RKO (cell line): Measurements from ENCODE around the gene PFDN1.
A peak's percentile ranks its signal among the peaks of the same experiment; 100 is the strongest.
"Not testable (repeated sequence)": the region's sequence is repeated elsewhere in the genome, so short reads cannot be mapped to it uniquely, and the experiment has no call there.

ENCODE experiments used
- DNase-seq: peaks from one replicate; pipeline ENCODE4 v3.0.0-alpha.2; 2016; ENCODE audit warnings: low spot score

Gene PFDN1, protein sequence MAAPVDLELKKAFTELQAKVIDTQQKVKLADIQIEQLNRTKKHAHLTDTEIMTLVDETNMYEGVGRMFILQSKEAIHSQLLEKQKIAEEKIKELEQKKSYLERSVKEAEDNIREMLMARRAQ

DNA sequence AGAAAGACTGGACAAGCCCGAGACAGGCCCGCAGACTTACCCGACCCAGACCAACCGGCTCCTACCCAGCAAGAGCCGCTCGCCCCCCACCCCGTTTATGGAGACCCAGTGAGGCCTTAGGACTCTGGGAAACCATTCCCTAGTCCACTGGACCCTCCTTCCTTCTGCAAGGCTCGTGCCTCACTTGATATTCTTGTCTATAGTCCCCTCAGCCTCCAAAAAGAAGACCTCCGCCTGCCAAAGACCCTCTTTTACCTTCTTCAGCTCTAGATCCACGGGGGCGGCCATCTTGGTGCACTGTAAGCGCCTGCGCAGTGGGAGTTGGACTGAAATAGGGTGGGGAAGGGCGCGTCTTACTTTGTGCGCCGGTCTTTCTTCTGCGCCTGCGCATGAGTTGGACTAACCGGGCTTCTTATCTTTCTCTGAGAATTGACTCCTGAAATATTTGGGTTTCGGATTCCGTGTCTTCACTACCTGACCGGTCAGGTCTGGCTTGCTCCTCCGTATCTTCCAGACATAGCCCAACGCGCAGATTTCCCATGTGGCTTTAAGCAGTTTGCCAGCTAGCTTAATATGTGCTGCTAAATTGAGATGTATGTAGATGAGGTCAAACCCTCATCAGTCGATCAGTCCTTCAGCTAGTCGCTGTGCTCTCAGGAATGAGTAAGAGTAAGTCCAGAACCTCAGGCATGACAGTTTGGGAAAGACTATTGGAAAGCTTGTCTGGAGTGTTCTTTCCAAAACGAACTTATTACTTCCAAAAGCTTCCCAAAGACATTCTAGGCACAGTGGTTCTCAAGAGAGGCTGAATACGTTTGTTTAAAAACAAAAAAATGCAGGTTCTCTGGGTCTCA lies at the start of gene PFDN1:
TSS of gene PFDN1 (minus strand) at position 316 of the 854 bp plus-strand sequence. CDS start at position 288, 28 bp downstream.
- DNase-seq = peak; percentile 98

DNA sequence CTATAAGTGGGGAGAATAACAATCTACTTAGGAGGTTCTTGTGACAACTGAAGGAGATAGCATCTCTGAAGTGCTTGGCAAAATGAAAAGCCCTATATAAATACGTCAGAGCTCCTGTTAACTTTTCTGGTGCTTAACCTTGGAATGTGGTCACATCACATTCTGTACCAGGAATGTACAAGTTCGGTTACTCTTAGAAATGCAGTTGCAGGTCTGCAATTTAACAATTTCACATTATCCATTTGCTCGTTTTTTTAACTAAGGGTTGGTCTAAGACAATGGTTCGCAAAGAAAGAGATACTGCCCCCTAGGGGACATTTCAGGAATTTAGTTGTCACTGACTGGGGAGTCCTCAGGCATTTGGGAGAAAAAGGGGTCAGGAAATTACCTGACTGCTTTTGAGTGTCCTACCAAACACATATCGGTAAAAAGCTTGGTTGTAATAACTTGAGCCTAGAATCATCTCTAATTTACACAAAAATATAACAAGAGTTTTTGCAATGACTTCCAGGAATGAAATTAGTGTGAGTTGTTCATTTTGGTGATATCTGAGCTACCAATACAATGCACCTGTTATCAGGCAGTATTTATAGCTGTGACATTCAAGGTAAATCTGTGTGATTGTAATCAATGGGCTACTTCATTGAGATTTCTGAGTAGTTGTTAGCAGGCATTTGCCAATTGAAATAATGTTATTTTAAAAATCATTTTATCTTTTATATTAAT lies 48.9 kb upstream of the PFDN1 start:
- DNase-seq = peak; percentile 65

DNA sequence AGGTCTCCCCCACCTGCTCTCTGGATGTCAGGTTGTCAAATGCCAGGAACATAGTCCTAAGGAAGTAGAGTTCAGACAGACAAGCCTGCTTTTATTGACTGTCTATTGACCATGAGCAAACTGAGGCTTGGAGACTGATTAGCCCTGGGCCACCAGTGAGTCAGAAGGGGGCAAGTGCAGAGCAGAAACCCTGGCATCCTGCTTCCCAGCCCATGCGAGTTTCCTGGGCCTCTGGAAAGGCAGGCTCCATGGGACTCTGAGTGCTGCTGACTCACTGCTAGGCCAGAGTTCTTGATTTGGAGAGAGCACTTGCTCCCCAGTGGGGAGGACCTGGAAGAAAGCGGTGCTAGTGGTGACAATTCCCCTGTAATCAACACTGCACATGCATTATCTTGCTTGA lies 46.3 kb upstream of the PFDN1 start:
- no peak for DNase-seq

DNA sequence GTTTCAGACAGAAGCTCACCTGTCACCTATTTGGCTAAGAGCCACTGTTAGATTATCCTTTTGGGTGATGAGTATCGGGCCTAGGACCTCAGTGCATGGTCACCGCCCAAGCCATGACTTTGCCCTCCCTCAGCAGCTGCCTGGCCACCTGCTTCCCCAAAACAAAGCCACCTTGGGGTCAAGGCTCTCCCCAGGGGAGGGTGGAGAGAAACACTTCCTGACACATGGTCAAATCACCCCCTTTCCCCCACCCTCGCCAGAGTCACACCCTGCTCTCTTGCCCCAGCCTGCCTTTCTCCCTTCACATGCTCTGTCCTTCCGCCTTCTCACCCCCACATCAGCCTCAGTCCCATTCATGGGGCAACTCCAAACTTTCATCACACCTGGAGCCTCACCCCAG lies 45.2 kb upstream of the PFDN1 start:
- DNase-seq = no peak

DNA sequence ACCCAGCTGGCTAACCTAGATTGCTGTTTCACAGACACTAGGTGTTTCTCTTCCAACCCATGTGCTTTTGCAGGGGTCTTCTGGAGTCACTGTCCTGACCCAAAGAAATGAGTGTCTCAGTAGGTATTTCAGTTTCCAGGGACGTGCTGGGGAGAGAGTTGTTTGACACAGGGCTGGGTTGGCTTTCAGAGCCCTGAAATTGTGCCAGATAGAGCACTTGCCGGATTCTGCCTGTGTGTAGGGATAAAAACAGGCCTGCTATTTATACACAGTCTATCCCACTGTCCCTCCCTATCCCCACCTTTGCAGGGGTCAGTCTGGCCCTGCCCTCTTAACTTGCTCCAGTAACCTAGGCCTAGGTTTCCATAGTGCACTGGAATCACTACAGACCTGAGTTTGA lies 44.5 kb upstream of the PFDN1 start:
- DNase-seq = no peak

DNA sequence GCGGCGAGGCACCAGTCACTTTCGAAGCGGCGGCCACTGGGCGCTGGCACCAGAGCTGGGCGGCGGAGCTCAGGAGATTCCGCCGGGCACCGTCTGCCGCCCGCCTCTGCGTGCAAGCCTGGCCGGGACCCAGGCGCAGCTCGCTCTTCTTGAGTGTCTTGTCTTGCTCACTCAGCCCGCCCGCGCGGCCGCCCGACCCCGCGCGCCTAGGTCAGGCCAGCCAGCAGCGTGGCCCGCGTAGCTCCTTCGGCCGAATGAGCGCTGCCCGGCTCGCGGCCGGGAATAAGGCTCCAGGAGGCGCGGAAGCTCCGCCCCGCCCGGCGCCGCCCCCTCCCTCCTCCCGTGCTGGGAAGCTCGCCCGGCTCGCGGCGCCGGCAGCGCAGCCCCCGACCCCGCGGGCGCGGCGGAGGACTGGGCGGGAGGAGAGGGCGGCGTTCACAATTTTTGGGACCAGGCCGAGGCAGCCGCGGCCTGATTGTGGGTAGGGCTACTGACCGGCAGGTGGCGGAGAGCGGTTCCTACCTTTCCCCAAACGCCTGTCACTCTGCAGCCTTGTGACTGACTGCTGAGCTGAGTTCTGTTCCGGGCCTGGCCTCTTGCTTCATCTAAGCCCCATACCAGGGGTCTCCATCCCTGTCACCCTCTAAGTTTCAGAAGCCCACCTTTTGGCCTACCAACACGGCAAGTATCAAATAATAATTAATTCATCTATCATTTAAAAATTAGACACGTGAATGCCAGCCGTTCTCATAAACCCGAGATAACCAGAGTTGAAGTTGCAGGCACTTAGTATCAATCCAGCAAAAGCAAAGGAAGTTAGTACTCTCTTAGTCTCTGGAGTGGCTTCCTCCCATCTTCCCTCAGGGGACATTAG lies 43.7 kb upstream of the PFDN1 start, which contains the start of gene HBEGF:
TSS of gene HBEGF (minus strand) at position 256 of the 874 bp plus-strand sequence. CDS start 275 bp downstream, outside the sequence.
- DNase-seq = peak; percentile 84

DNA sequence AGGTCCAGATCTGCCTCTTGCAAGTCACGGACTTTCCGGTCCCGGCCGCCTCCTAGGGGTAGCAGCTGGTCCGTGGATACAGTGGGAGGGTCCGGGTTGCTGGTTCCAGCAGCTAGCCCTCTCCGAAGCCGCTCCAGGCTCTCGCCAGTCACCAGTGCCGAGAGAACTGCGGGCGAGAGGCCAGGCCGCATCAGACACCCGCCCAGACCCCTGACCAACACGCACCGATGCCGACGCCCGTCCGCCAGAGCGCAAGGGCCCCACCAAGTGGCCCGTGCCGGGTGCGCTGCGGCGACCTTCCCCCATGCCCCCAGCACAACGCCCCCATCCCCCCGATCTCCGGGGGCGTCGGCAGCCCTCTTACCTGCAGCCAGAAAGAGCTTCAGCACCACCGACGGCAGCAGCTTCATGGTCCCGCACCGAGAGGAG lies 43.0 kb upstream of the PFDN1 start:
- DNase-seq = peak; percentile 71

DNA sequence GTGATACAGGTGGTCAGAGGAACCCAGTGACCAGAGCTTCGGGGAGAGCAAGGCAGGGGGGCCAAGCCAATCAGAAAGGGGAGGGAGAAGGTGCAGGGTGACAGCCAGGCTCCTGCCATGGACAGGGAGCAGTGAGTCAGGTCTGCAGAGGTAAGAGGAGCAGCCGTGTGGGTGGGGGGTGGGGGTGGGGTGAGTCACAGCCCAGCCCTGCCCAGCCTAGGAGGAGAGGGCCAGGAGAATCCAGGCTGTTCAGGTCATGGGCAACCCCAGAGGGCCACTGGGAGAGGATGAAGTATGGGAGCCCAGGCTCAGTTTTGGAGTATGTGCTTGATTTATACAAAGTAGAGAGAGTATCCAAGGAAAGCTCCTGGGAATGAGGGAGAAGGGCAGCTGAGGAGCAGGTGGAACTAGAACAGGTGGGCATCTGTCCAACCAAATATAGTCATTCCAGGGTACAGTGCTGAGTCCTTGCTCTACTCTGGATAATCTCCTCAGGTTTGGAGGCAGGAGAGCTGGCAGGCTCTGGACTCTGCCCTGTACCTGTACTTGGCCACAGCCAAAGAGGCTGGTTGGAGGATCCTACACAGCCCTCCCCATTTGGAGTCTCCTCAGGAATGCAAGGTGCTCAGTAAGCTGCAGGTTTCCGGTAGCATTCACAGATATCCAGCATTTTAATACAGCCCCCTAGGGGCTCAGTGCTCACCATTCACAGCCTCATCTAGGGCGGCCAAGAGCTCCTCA lies 42.0 kb upstream of the PFDN1 start:
- DNase-seq = peak; percentile 52

DNA sequence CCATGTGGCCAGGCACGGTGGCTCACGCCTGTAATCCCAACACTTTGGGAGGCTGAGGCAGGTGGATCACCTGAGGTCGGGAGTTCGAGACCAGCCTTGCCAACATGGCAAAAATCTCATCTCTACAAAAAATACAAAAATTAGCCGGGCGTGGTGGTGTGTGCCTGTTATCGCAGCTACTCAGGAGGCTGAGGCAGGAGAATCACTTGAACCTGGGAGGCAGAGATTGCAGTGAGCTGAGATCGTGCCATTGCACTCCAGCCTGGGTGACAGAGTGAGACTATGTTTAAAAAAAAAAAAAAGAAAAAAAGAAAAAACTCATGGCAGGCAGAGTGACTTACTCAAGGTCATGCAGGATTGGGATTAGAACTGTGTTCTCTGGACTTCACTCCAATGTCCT lies 40.9 kb upstream of the PFDN1 start:
- not testable (repeated sequence) for DNase-seq

DNA sequence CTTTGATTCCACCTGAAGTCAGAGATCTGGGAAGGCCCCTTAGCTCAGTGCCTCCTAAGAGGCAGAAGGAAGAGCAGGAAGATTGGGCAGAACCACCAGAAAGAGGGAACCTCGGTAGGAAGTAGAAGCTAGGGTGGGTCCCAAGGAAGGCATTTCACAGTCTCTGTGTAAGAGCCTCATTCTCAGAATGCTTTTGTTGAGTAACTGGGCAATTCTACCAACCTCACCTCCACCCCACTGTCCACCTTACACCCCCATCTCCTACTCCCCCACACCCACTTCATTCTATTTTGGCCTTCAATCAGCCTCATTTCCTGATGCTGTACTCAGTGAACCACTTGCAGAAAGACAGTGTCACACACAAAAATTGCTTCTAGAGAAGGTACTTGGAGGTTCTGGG lies 40.0 kb upstream of the PFDN1 start:
- DNase-seq = no peak

DNA sequence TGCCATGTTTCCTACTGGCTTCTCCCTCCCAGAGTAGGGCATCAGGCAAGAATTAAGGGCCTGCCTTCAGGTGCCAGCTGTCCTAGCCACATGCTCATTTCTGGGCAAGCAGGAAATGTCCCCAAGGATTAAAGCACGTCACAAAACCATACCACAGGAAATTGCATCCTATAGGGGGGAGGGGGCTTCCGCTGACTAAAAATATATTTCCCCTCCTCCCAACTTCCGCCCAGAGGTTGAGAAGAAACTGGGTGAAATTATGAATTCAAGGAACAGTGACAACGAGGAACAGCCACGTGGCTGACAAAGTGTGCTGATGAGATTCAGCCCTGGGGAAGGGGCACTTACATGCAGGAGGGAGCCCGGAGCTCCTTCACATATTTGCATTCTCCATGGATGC lies 39.4 kb upstream of the PFDN1 start:
- DNase-seq = no peak

DNA sequence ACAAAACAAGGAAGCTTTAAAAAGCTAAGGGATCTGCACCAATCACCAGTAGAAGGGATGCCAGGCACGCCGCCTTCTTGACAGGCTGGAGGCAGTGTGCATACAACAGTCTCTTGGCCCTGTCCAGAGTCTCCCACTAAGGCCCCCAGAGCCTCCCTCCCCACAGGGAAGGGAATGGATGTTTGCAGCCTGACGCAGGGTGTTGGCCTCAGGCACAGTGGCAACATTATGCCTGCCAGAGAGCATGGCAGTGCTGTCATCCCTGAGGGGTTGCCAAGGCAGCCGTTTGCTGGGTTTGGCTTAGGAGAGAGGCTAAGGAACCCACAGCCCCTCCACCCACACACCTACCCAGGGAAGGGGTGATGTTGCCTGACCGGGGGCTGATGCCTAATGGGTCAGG lies 38.7 kb upstream of the PFDN1 start:
- DNase-seq = no peak

DNA sequence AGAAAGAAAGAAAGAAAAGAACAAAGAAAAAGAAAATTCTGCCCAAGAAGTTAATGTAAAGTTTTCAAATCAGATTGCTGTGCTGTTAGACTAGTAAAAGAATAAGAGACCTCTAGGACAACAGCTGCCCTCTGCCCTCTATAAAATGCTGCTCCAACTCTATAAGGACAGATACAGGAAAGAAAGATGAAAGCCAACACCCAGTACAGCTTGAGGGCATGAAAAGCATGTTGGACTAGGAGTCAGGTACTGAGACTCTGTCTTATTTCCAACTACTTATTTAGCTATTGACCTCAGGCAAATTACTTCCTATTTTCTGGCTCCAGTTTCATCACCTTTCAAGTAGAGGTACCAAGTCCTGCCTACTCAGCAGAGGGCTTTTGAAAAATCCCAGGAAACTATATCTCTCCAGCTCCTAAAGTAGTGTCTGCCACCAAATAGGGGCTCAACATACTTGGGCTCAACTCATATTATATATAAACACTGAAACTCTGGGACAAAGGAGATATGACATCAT lies 37.8 kb upstream of the PFDN1 start:
- DNase-seq = no peak

DNA sequence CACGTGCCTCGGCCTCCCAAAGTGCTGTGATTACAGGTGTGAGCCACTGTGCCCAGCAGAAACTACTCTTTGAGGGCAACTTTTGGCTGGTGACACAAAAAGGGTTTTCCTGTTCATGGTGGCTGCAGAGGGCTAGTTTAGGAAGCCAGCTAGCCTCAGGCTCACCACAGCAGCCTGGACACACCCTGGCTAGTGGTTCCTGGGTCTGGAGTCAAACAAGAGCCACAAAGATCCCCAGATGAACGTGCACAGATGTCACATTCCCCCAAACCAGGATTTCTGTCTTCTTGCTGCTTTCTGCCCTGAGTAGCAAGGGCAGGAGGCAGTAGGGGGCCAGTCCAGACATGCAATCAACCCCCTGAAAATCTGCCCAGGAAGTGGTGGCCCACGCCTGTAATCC lies 36.7 kb upstream of the PFDN1 start:
- no peak for DNase-seq

DNA sequence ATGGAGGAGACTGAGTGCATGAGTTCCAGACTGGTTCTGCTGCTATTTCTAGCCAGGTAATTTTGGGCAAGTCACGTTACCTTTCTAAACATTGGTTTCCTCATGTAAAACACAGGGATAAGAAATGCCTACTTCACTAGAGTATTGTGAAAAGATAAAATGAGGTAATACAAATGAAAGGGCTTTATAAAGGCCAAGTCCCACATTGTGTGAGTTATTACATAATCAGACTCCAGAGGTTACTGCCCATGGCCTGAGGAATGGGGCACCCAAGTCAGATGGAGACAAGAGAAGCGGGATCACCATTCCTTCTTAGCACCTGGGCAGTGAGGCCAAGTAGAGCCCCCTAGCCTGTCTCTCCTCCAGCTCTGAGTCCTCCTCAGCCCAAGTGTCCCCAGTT lies 36.0 kb upstream of the PFDN1 start:
- DNase-seq = no peak

DNA sequence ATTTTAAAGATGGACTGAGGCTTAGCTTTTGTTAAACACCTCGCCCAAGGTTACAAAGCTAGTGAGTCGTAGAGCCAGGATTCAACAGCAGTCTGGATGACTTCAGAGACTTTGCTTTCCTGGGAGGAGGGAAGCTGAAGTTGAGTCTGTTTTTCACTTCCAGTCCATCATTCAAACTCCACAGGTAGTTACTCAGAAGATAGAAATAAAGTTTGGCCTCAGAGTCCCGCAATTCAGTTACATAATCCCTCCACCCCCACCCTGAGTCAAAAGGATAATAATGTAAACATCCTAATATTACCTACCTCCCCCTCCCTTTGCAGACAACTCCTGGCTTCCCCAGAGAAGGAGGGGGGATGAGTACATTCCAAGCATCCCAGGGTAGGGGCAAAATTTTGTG lies 35.4 kb upstream of the PFDN1 start:
- no peak for DNase-seq

DNA sequence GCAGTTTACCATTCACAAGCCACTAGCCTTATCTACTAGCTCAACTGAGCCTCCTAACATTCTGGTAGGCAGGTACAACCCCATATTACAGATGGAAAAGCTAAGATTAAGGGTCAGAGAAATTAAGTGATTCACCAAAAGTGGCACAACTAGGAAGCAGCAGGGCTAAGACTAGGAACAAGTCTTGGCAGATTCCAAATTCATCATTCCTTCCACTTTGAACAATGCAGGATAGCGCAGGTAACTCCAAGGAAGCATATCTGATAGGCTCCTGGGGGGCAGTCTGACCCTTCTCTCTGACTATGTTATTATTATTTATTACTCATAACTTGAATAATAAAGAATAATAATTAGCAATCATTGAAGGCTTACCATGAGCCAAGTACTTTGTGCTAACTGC lies 35.0 kb upstream of the PFDN1 start:
- no peak for DNase-seq

DNA sequence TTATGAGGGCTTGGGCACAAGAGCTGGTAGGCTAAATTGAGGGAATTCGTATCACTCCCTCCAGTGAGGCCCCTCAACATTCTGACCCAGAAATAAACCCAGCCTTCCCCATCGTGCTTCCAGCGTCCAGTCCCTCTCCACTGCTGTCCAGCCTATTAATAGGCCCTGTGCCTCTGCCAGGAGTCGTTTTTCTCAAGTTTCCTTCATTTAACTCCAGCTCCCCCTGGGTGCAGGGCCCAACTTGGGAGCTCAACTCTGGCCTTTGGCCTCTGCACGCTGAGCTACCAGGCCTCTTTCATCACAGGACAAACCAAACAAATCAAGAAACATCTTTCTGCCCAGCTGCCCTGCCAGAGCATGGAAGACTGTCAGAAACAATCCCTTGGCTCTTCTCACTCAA lies 33.5 kb upstream of the PFDN1 start:
- DNase-seq = no peak

DNA sequence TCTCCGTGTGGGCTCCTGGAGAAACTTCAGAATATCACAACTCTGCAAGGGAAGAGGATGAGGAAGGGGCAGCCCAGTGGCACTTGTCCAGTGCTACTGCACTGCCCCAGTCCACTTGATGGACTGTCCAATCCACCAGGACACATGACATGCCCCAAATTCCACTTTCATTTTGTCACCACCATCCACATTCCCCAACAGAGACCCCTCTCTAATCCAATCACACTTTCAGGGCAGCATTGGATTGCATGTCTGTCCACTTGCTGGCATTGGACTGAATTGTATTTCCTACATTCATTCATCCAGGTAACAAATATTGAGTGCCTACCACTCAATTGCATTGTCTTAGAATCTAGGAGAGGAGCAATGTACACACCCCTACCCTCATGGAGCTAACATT lies 28.7 kb upstream of the PFDN1 start:
- no peak for DNase-seq

DNA sequence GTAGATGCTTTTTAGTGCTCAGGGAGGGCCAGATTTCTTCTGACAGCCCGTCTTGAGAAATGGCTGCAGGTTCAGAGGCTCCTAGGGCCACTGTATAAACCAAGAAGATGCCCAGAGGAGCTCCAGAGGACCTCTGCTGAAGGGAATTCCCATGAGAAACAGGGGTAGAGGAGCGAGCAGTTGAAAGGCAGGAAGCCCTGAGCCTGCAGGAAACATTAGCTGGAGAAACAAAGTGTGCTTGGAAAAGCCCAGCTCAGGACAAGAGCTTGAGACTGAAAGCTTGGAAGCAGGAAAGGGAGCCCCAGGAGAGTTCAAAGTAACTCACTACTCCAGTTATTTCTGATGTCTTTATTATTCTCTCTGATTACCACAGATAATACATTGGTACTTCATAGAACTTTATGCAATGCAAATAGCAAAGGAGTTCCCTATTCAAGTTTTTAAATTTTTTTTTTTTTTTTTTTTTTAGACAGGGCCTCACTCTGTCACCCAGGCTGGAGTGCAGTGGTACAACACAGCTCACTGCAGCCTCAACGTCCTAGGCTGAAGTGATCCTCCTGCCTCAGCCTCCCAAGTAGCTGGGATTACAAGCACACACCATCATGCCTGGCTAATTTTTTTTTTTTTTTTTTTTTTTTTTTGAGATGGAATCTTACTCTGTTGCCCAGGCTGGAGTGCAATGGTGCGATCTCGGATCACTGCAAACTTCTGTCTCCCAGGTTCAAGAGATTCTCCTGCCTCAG lies 27.0 kb upstream of the PFDN1 start:
- DNase-seq = no peak
